Measurements from ENCODE around the gene PIP4P1. TPM values are rescaled to one million over a fixed set of nuclear protein-coding genes. Genes with fewer than 3 reads are reported as not detected.

The PIP4P1 gene
- total and polyA plus RNA-seq, 2 of the 13 experiments (the other 11 are each of a cell fraction or from before 2014, with no cell fraction given) = 33.4 to 47.0 TPM

DNA sequence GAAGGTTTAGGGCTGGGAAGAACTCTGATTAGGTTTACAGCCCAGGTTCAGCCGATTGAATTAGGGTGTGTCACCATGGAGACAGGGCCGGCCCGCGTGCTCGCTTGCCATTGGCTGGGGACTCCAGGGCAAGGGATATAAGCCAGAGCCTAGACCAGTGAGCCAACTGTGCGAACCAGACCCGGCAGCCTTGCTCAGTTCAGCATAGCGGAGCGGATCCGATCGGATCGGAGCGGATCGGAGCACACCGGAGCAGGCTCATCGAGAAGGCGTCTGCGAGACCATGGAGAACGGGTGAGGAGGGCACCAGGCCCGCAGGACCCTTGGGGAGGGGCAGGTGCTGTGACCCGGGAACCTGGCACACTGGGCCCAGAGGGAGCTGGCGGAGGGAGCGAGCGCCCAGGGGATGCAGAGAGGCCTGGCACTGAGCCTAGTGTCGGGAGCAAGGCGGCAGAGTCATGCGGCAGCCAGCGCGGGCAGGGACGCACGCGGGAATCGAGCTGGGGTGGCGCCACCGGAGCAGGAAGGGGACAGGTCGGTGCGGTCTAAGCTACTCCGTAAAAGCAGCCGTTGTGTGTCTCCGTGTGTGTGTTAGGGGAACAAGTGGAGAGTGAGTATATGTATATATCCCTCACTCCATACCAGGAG is 8.1 kb upstream of the PIP4P1 start, which contains the start of gene PNP (continued):
- no peak for TF ChIP-seq ARID3A (IDR thresholded peaks at IDR 0.05; ENCODE audit: low read depth, low read length)
- TF ChIP-seq, protein P1, sequence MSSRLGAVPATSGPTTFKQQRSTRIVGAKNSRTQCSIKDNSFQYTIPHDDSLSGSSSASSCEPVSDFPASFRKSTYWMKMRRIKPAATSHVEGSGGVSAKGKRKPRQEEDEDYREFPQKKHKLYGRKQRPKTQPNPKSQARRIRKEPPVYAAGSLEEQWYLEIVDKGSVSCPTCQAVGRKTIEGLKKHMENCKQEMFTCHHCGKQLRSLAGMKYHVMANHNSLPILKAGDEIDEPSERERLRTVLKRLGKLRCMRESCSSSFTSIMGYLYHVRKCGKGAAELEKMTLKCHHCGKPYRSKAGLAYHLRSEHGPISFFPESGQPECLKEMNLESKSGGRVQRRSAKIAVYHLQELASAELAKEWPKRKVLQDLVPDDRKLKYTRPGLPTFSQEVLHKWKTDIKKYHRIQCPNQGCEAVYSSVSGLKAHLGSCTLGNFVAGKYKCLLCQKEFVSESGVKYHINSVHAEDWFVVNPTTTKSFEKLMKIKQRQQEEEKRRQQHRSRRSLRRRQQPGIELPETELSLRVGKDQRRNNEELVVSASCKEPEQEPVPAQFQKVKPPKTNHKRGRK (CRISPR knock-in tag; IDR thresholded peaks at IDR 0.05) = 0 out of 2 replicates have a peak, but pooled peaks have one; percentile 35
- TF ChIP-seq, protein P2, sequence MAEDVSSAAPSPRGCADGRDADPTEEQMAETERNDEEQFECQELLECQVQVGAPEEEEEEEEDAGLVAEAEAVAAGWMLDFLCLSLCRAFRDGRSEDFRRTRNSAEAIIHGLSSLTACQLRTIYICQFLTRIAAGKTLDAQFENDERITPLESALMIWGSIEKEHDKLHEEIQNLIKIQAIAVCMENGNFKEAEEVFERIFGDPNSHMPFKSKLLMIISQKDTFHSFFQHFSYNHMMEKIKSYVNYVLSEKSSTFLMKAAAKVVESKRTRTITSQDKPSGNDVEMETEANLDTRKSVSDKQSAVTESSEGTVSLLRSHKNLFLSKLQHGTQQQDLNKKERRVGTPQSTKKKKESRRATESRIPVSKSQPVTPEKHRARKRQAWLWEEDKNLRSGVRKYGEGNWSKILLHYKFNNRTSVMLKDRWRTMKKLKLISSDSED (CRISPR knock-in tag; IDR thresholded peaks at IDR 0.05) = no peak
- 0 out of 2 replicates have a peak, but pooled peaks have one; percentile 38 for TF ChIP-seq ZNF788 (CRISPR knock-in tag; IDR thresholded peaks at IDR 0.05; ENCODE audit: borderline replicate concordance)
- TF ChIP-seq ZBTB21 (CRISPR knock-in tag; IDR thresholded peaks at IDR 0.05) = no peak
- peak; percentile 92 for TF ChIP-seq TAF15 (IDR thresholded peaks at IDR 0.05; ENCODE audit: low read depth, low read length, poor library complexity, severe bottlenecking)
- no peak; the same call in 1 of the 2 replicates for TF ChIP-seq ZNF253 (CRISPR knock-in tag; IDR thresholded peaks at IDR 0.05; ENCODE audit: borderline replicate concordance)
- peak; percentile 96; the same call in 1 of the 2 replicates for TF ChIP-seq ZNF343 (CRISPR knock-in tag; IDR thresholded peaks at IDR 0.05)
- TF ChIP-seq, protein P3, sequence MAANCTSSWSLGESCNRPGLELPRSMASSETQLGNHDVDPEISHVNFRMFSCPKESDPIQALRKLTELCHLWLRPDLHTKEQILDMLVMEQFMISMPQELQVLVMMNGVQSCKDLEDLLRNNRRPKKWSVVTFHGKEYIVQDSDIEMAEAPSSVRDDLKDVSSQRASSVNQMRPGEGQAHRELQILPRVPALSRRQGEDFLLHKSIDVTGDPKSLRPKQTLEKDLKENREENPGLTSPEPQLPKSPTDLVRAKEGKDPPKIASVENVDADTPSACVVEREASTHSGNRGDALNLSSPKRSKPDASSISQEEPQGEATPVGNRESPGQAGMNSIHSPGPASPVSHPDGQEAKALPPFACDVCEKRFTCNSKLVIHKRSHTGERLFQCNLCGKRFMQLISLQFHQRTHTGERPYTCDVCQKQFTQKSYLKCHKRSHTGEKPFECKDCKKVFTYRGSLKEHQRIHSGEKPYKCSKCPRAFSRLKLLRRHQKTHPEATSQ (CRISPR knock-in tag; IDR thresholded peaks at IDR 0.05; ENCODE audit: borderline replicate concordance) = peak; percentile 63; the same call in 1 of the 2 replicates
- TF ChIP-seq FOSL2 (CRISPR knock-in tag; IDR thresholded peaks at IDR 0.05) = peak; percentile 54; the same call in 1 of the 2 replicates
- peak; percentile 87; the same call in 1 of the 2 replicates for TF ChIP-seq ZNF737 (CRISPR knock-in tag; IDR thresholded peaks at IDR 0.05; ENCODE audit: borderline replicate concordance)
- TF ChIP-seq TCF7L2 (IDR thresholded peaks at IDR 0.05; ENCODE audit: low read depth, low read length) = no peak
- TF ChIP-seq EHMT2 (IDR thresholded peaks at IDR 0.05; ENCODE audit: borderline replicate concordance, low read depth, low read length) = no peak
- 0 out of 2 replicates have a peak, but pooled peaks have one; percentile 29 for TF ChIP-seq NAIF1 (CRISPR knock-in tag; IDR thresholded peaks at IDR 0.05; ENCODE audit: borderline replicate concordance)
- TF ChIP-seq PITX1 (CRISPR knock-in tag; IDR thresholded peaks at IDR 0.05) = peak; percentile 52
- TF ChIP-seq KDM4B (CRISPR knock-in tag; IDR thresholded peaks at IDR 0.05) = no peak
- TF ChIP-seq, protein P4, sequence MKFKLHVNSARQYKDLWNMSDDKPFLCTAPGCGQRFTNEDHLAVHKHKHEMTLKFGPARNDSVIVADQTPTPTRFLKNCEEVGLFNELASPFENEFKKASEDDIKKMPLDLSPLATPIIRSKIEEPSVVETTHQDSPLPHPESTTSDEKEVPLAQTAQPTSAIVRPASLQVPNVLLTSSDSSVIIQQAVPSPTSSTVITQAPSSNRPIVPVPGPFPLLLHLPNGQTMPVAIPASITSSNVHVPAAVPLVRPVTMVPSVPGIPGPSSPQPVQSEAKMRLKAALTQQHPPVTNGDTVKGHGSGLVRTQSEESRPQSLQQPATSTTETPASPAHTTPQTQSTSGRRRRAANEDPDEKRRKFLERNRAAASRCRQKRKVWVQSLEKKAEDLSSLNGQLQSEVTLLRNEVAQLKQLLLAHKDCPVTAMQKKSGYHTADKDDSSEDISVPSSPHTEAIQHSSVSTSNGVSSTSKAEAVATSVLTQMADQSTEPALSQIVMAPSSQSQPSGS (CRISPR knock-in tag; IDR thresholded peaks at IDR 0.05) = peak; percentile 75; the same call in 1 of the 2 replicates
- no peak for TF ChIP-seq ZNF3 (CRISPR knock-in tag; IDR thresholded peaks at IDR 0.05)
- no peak for TF ChIP-seq ZNF260 (CRISPR knock-in tag; IDR thresholded peaks at IDR 0.05; ENCODE audit: borderline replicate concordance, low read depth)
- peak; percentile 78; the same call in 1 of the 2 replicates for TF ChIP-seq ZNF567 (CRISPR knock-in tag; IDR thresholded peaks at IDR 0.05; ENCODE audit: borderline replicate concordance)
- TF ChIP-seq ZNF180 (CRISPR knock-in tag; IDR thresholded peaks at IDR 0.05; ENCODE audit: borderline replicate concordance, low read depth) = no peak
- TF ChIP-seq ZNF598 (CRISPR knock-in tag; IDR thresholded peaks at IDR 0.05; ENCODE audit: borderline replicate concordance) = peak; percentile 95; the same call in 1 of the 2 replicates
